HepG2 (cell line): ENCODE measurements around the gene ROMO1. TPM values are rescaled to one million over a fixed set of nuclear protein-coding genes. Genes with fewer than 3 reads are reported as not detected.

ENCODE experiments used
- CC2D1A ChIP-seq: sonication (generic); formaldehyde crosslinking; IDR thresholded peaks from 2 replicates; pipeline ENCODE4 v1.8.1; 2023; ENCODE audit warnings: mild to moderate bottlenecking, missing genetic modification reagents
- CCDC6 ChIP-seq: sonication (generic); formaldehyde crosslinking; IDR thresholded peaks from 2 replicates; pipeline ENCODE4 v1.8.1; 2022; ENCODE audit warnings: mild to moderate bottlenecking, missing genetic modification reagents, moderate library complexity
- DMTF1 ChIP-seq: sonication (generic); formaldehyde crosslinking; IDR thresholded peaks from 2 replicates; pipeline ENCODE4 v1.4.0; 2020; ENCODE audit warnings: mild to moderate bottlenecking, missing genetic modification reagents
- FOXC1 ChIP-seq: sonication (generic); formaldehyde crosslinking; IDR thresholded peaks from 2 replicates; pipeline ENCODE4 v1.8.0; 2022; ENCODE audit warnings: mild to moderate bottlenecking, missing genetic modification reagents, borderline replicate concordance
- MYNN ChIP-seq: sonication (generic); formaldehyde crosslinking; IDR thresholded peaks from 2 replicates; pipeline ENCODE4 v1.4.0; 2020; ENCODE audit warnings: mild to moderate bottlenecking, low read depth, missing genetic modification reagents
- NFE2L1 ChIP-seq: sonication (generic); formaldehyde crosslinking; IDR thresholded peaks from 2 replicates; pipeline ENCODE4 v1.4.0; 2020; ENCODE audit warnings: missing genetic modification reagents, mild to moderate bottlenecking, borderline replicate concordance
- NONO ChIP-seq, 2 experiments: fragments of 450-650 bp in 1 of 2; sonication (generic) in 1 of 2; formaldehyde crosslinking in 1 of 2; IDR thresholded peaks in 1 of 2; conservative IDR thresholded peaks in 1 of 2; 2 replicates each; pipeline versions ENCODE4 v1.6.1 to v1.8.0; 2017 to 2022; ENCODE audit warnings: mild to moderate bottlenecking in 1 of 2, missing genetic modification reagents in 1 of 2, moderate library complexity in 1 of 2
- RFXAP ChIP-seq: sonication (generic); formaldehyde crosslinking; IDR thresholded peaks from 2 replicates; pipeline ENCODE4 v1.4.0; 2020; ENCODE audit warnings: missing genetic modification reagents, borderline replicate concordance
- SOX6 ChIP-seq, 2 experiments: fragments of 450-650 bp in 1 of 2; sonication (generic) in 1 of 2; formaldehyde crosslinking in 1 of 2; IDR thresholded peaks; 2 replicates each; pipeline versions ENCODE4 v1.4.0 to v1.6.1; 2017 to 2020; ENCODE audit warnings: antibody characterized with exemption in 1 of 2, mild to moderate bottlenecking in 1 of 2, missing genetic modification reagents in 1 of 2
- SRF ChIP-seq: IDR thresholded peaks from 2 replicates; pipeline ENCODE4 v1.6.1; 2011; ENCODE audit warnings: mild to moderate bottlenecking, low read depth, low read length, moderate library complexity
- ZNF253 ChIP-seq: sonication (generic); formaldehyde crosslinking; IDR thresholded peaks from 2 replicates; pipeline ENCODE4 v1.8.0; 2022; ENCODE audit warnings: mild to moderate bottlenecking, missing genetic modification reagents, borderline replicate concordance
- ZNF317 ChIP-seq: sonication (generic); formaldehyde crosslinking; IDR thresholded peaks from 2 replicates; pipeline ENCODE4 v1.5.0; 2020; ENCODE audit warnings: mild to moderate bottlenecking, missing genetic modification reagents
- ZNF354B ChIP-seq: sonication (generic); formaldehyde crosslinking; IDR thresholded peaks from 2 replicates; pipeline ENCODE4 v1.8.0; 2022; ENCODE audit warnings: mild to moderate bottlenecking, missing genetic modification reagents
- ZNF430 ChIP-seq: sonication (generic); formaldehyde crosslinking; IDR thresholded peaks from 2 replicates; pipeline ENCODE4 v1.9.0; 2021; ENCODE audit warnings: mild to moderate bottlenecking, missing genetic modification reagents
- ZNF605 ChIP-seq: sonication (generic); formaldehyde crosslinking; IDR thresholded peaks from 2 replicates; pipeline ENCODE4 v1.8.0; 2022; ENCODE audit warnings: mild to moderate bottlenecking, missing genetic modification reagents
- ZNF850 ChIP-seq: sonication (generic); formaldehyde crosslinking; conservative IDR thresholded peaks from 2 replicates; pipeline ENCODE4 v1.9.0; 2021; ENCODE audit warnings: mild to moderate bottlenecking, missing genetic modification reagents
- ZSCAN31 ChIP-seq: sonication (generic); formaldehyde crosslinking; IDR thresholded peaks from 2 replicates; pipeline ENCODE4 v1.5.0; 2020; ENCODE audit warnings: low read depth, mild to moderate bottlenecking, missing genetic modification reagents
- polyA plus RNA-seq, 8 experiments: library from polyadenylated mRNA; depleted of rRNA in 3 of 8; stranded (reverse) in 7 of 8; unstranded in 1 of 8; fragments of >200 nt; fragmentation: Illumina TruSeq in 4 of 8; extraction: Trizol in 4 of 8; gene quantifications; 2 replicates each; pipeline versions ENCODE4 v1.2.1 to v1.2.3, GENCODE V29; 2011 to 2016; ENCODE audit warnings: low read depth in 4 of 8, missing spikeins in 1 of 8, mixed read lengths in 1 of 8; ENCODE audit not compliant: insufficient read depth in 1 of 8
- total RNA-seq, 5 experiments: library from RNA; depleted of rRNA; stranded (reverse); fragments of >200 nt; fragmentation: Illumina TruSeq; extraction: Trizol; gene quantifications; 2 replicates each; pipeline ENCODE4 v1.2.3, GENCODE V29; 2016; ENCODE audit warnings: low read depth in 1 of 5

ROMO1 gene
- total and polyA plus RNA-seq, 2 of the 13 experiments (the other 11 are each of a cell fraction or from before 2014, with no cell fraction given) = 636 to 755 TPM

- no peak for TF ChIP-seq SOX6 (IDR thresholded peaks at IDR 0.05)
- TF ChIP-seq SOX6 (CRISPR knock-in tag; IDR thresholded peaks at IDR 0.05) = no peak
- no peak for TF ChIP-seq ZNF850
- no peak for TF ChIP-seq ZNF253
- TF ChIP-seq RFXAP (CRISPR knock-in tag) = no peak
- no peak for TF ChIP-seq FOXC1 (CRISPR knock-in tag)
- TF ChIP-seq DMTF1 (CRISPR knock-in tag) = no peak
- no peak for TF ChIP-seq SRF
- 0 out of 2 replicates have a peak, but pooled peaks have one; percentile 53 for TF ChIP-seq ZSCAN31 (CRISPR knock-in tag)
- no peak for TF ChIP-seq ZNF354B
- TF ChIP-seq ZNF430 (CRISPR knock-in tag) = peak; percentile 42; the same call in 1 of the 2 replicates
- 0 out of 2 replicates have a peak, but pooled peaks have one; percentile 44 for TF ChIP-seq ZNF605 (CRISPR knock-in tag)
- no peak for TF ChIP-seq CC2D1A (CRISPR knock-in tag)
- TF ChIP-seq NFE2L1 = no peak
- TF ChIP-seq ZNF317 = 0 out of 2 replicates have a peak, but pooled peaks have one; percentile 16
- TF ChIP-seq NONO (IDR thresholded peaks at IDR 0.05) = no peak
- no peak for TF ChIP-seq NONO (CRISPR knock-in tag; conservative IDR thresholded peaks at IDR 0.05)
- no peak for TF ChIP-seq MYNN (CRISPR knock-in tag)
- TF ChIP-seq CCDC6 (CRISPR knock-in tag) = no peak
These were observed 1.5 kb downstream of the ROMO1 start (continued) for GRCh38 chr20:35700625-35701148.
